Measurements from ENCODE around the gene SORCS1. TPM values are rescaled to one million over a fixed set of nuclear protein-coding genes. Genes with fewer than 3 reads are reported as not detected.

The SORCS1 gene
- total and polyA plus RNA-seq, 2 of the 8 experiments (the other 6 are each of a cell fraction or from before 2014, with no cell fraction given): 4.1 to 4.6 TPM

GRCh38 chr10:106830006-106830405, 334.5 kb downstream of the SORCS1 start:
- Histone ChIP-seq H3K23ac (ENCODE audit: insufficient read length) (no peak overlapping the region), H4K8ac (ENCODE audit: extremely low read depth, insufficient read depth, low read length) (no peak overlapping the region), H2BK15ac (ENCODE audit: low read length) (no peak overlapping the region), H2AK5ac (ENCODE audit: low read depth, low read length) (no peak overlapping the region), H3K4me3 (ENCODE audit: extremely low read depth in 1 of 4, insufficient read depth in 2 of 4, low read depth in 3 of 4, low read length in 4 of 4) (no peak overlapping the region), H3K4ac (replicated peaks; ENCODE audit: insufficient read length, low read depth, low read length) (no peak overlapping the region), H4K20me1 (replicated peaks in 1 of 2; ENCODE audit: control insufficient read depth in 1 of 2, insufficient read depth in 2 of 2, low read length in 2 of 2) (no peaks in the 10 kb centered on the region), H3K18ac (ENCODE audit: extremely low read depth, low read length) (no peak overlapping the region), H3K23me2 (ENCODE audit: low read depth, low read length) (no peaks in the 10 kb centered on the region), H2BK20ac (ENCODE audit: low read length) (no peak overlapping the region), H3K56ac (replicated peaks; ENCODE audit: insufficient read length, low read depth, low read length) (no peak overlapping the region), H2AFZ (ENCODE audit: low read length) (no peak overlapping the region), H3K9me3 (ENCODE audit: insufficient read depth in 2 of 2, low read depth in 1 of 2, low read length in 1 of 2) (no peaks in the 10 kb centered on the region), H2BK5ac (ENCODE audit: low read depth, low read length) (no peak overlapping the region), H3K27ac (ENCODE audit: low read depth, low read length) (no peak overlapping the region), H3K9ac (replicated peaks in 1 of 4; ENCODE audit: extremely low read depth in 1 of 4, low read depth in 3 of 4, low read length in 3 of 4) (no peak overlapping the region), H3K79me2 (ENCODE audit: control insufficient read depth in 1 of 2, insufficient read depth in 2 of 2, low read length in 2 of 2) (no peaks in the 10 kb centered on the region), H3K27me3 (replicated peaks in 1 of 4; ENCODE audit: control insufficient read depth in 3 of 4, extremely low read depth in 1 of 4, insufficient read depth in 3 of 4, low read length in 3 of 4) (no peaks in the 10 kb centered on the region), H3K4me1 (replicated peaks in 1 of 4; ENCODE audit: control insufficient read depth in 3 of 4, insufficient read depth in 4 of 4, low read length in 3 of 4) (peaks cover 0 to 3% (median 0%) of the 10 kb centered on the region in 4 experiments; a peak in 1 of 7 replicates), H3K79me1 (ENCODE audit: low read depth, low read length) (no peaks in the 10 kb centered on the region), H3K4me2 (ENCODE audit: insufficient read depth in 1 of 2, low read depth in 2 of 2, low read length in 2 of 2) (no peak overlapping the region), H3K36me3 (ENCODE audit: control insufficient read depth in 2 of 4, insufficient read depth in 4 of 4, low read length in 3 of 4) (no peaks in the 10 kb centered on the region), H4K91ac (replicated peaks; ENCODE audit: insufficient read length, low read length) (no peak overlapping the region), H4K5ac (ENCODE audit: insufficient read length, low read depth, low read length) (no peak overlapping the region), H3K14ac (ENCODE audit: insufficient read length) (no peak overlapping the region), H2BK120ac (replicated peaks; ENCODE audit: low read depth, low read length) (no peak overlapping the region), H2BK12ac (ENCODE audit: low read depth, low read length) (no peak overlapping the region)
- CTCF ChIA-PET (ENCODE audit: partially characterized antibody): no interaction called here
- POLR2A ChIA-PET (ENCODE audit: partially characterized antibody): no interaction called here
- 97% methylated on average over 2 of the region's 2 CpGs; no CpG with 5 or more reads in 1 of the 2 experiments for WGBS, 2 experiments (ENCODE audit: extremely low coverage in 1 of 2, insufficient coverage in 1 of 2, insufficient read length in 1 of 2, insufficient replicate concordance in 2 of 2, low coverage in 1 of 2, low lambda C conversion rate in 2 of 2, missing lambda C conversion rate in 1 of 2)
- DNase-seq (ENCODE audit: low read depth in 1 of 2, low spot score in 2 of 2): no peak
- FAIRE-seq: no peak
- TF ChIP-seq SP2 (IDR thresholded peaks at IDR 0.05; ENCODE audit: low read length) (no peak), POU5F1 (IDR thresholded peaks at IDR 0.05; ENCODE audit: low read depth, low read length) (no peak), USF2 (IDR thresholded peaks at IDR 0.05; ENCODE audit: low read length) (no peak), TEAD4 (IDR thresholded peaks at IDR 0.05; ENCODE audit: low read depth, low read length) (no peak), CHD1 (IDR thresholded peaks at IDR 0.05; ENCODE audit: low read depth, low read length) (no peak), POLR2AphosphoS5 (IDR thresholded peaks at IDR 0.05; ENCODE audit: low read depth, low read length) (no peak), BRCA1 (IDR thresholded peaks at IDR 0.05; ENCODE audit: low read depth, low read length) (no peak), RBBP5 (IDR thresholded peaks at IDR 0.05; ENCODE audit: borderline replicate concordance, low read depth, low read length) (no peak), JUN (IDR thresholded peaks at IDR 0.05; ENCODE audit: low read depth, low read length) (no peak)
